HepG2 (cell line): ENCODE measurements around the gene LYSMD1. TPM values are rescaled to one million over a fixed set of nuclear protein-coding genes. Genes with fewer than 3 reads are reported as not detected.

Experiments
- FIP1L1 ChIP-seq: fragments of 200-400 bp; formaldehyde crosslinking; IDR thresholded peaks from 2 replicates; pipeline ENCODE4 v1.6.1; 2018; ENCODE audit warnings: low read depth, mild to moderate bottlenecking, low read length, moderate library complexity, borderline replicate concordance; ENCODE audit not compliant: insufficient read depth
- GABPA ChIP-seq, 2 experiments: IDR thresholded peaks; 2 replicates each; pipeline ENCODE4 v1.6.1; 2011 to 2016; ENCODE audit warnings: low read depth in 2 of 2, low read length in 1 of 2, missing biosample characterization in 1 of 2, missing genetic modification characterization in 1 of 2
- REXO4 ChIP-seq: sonication (generic); formaldehyde crosslinking; IDR thresholded peaks from 2 replicates; pipeline ENCODE4 v1.8.0; 2022; ENCODE audit warnings: missing genetic modification reagents, mild to moderate bottlenecking, borderline replicate concordance
- RFXANK ChIP-seq: IDR thresholded peaks from 2 replicates; pipeline ENCODE4 v1.6.1; 2016
- SALL1 ChIP-seq: sonication (generic); formaldehyde crosslinking; IDR thresholded peaks from 2 replicates; pipeline ENCODE4 v1.8.0; 2022; ENCODE audit warnings: mild to moderate bottlenecking, missing genetic modification reagents
- SAP130 ChIP-seq: IDR thresholded peaks from 2 replicates; pipeline ENCODE4 v1.6.1; 2016; ENCODE audit warnings: low read depth
- ZNF160 ChIP-seq: sonication (generic); formaldehyde crosslinking; IDR thresholded peaks from 2 replicates; pipeline ENCODE4 v1.8.0; 2022; ENCODE audit warnings: mild to moderate bottlenecking, inconsistent platforms, missing genetic modification reagents
- ZNF317 ChIP-seq: sonication (generic); formaldehyde crosslinking; IDR thresholded peaks from 2 replicates; pipeline ENCODE4 v1.5.0; 2020; ENCODE audit warnings: mild to moderate bottlenecking, missing genetic modification reagents
- ZNF33A ChIP-seq: sonication (generic); formaldehyde crosslinking; IDR thresholded peaks from 2 replicates; pipeline ENCODE4 v1.5.1; 2020; ENCODE audit warnings: missing genetic modification reagents, mild to moderate bottlenecking, moderate library complexity, borderline replicate concordance
- ZNF33B ChIP-seq: sonication (generic); formaldehyde crosslinking; IDR thresholded peaks from 2 replicates; pipeline ENCODE4 v1.5.1; 2020; ENCODE audit warnings: mild to moderate bottlenecking, missing genetic modification reagents
- ZSCAN29 ChIP-seq: sonication (generic); formaldehyde crosslinking; conservative IDR thresholded peaks from 2 replicates; pipeline ENCODE4 v1.4.0; 2020; ENCODE audit warnings: mild to moderate bottlenecking, missing genetic modification reagents
- polyA plus RNA-seq, 8 experiments: library from polyadenylated mRNA; depleted of rRNA in 3 of 8; stranded (reverse) in 7 of 8; unstranded in 1 of 8; fragments of >200 nt; fragmentation: Illumina TruSeq in 4 of 8; extraction: Trizol in 4 of 8; gene quantifications; 2 replicates each; pipeline versions ENCODE4 v1.2.1 to v1.2.3, GENCODE V29; 2011 to 2016; ENCODE audit warnings: low read depth in 4 of 8, missing spikeins in 1 of 8, mixed read lengths in 1 of 8; ENCODE audit not compliant: insufficient read depth in 1 of 8
- total RNA-seq, 5 experiments: library from RNA; depleted of rRNA; stranded (reverse); fragments of >200 nt; fragmentation: Illumina TruSeq; extraction: Trizol; gene quantifications; 2 replicates each; pipeline ENCODE4 v1.2.3, GENCODE V29; 2016; ENCODE audit warnings: low read depth in 1 of 5
- TF ChIP-seq, protein P1 (sequence below): sonication (generic); formaldehyde crosslinking; IDR thresholded peaks from 2 replicates; pipeline ENCODE4 v1.8.0; 2022; ENCODE audit warnings: low read depth, missing genetic modification reagents
- TF ChIP-seq, protein P2 (sequence below): sonication (generic); formaldehyde crosslinking; IDR thresholded peaks from 2 replicates; pipeline ENCODE4 v1.8.1; 2023; ENCODE audit warnings: mild to moderate bottlenecking, missing genetic modification reagents
- TF ChIP-seq, protein P3 (sequence below): sonication (generic); formaldehyde crosslinking; IDR thresholded peaks from 2 replicates; pipeline ENCODE4 v1.9.0; 2022; ENCODE audit warnings: missing genetic modification reagents, mild to moderate bottlenecking, borderline replicate concordance
- TF ChIP-seq, protein P4 (sequence below): sonication (generic); formaldehyde crosslinking; IDR thresholded peaks from 2 replicates; pipeline ENCODE4 v1.4.0; 2020; ENCODE audit warnings: missing genetic modification reagents
- TF ChIP-seq, protein P5 (sequence below): sonication (generic); formaldehyde crosslinking; IDR thresholded peaks from 2 replicates; pipeline ENCODE4 v1.5.0; 2020; ENCODE audit warnings: missing genetic modification reagents
- TF ChIP-seq, protein P6 (sequence below): IDR thresholded peaks from 2 replicates; pipeline ENCODE4 v1.6.1; 2016; ENCODE audit warnings: missing genetic modification reagents, missing compliant biosample characterization

LYSMD1 gene
- total and polyA plus RNA-seq, 2 of the 13 experiments (the other 11 are each of a cell fraction or from before 2014, with no cell fraction given), result 3.8 to 4.8 TPM

DNA sequence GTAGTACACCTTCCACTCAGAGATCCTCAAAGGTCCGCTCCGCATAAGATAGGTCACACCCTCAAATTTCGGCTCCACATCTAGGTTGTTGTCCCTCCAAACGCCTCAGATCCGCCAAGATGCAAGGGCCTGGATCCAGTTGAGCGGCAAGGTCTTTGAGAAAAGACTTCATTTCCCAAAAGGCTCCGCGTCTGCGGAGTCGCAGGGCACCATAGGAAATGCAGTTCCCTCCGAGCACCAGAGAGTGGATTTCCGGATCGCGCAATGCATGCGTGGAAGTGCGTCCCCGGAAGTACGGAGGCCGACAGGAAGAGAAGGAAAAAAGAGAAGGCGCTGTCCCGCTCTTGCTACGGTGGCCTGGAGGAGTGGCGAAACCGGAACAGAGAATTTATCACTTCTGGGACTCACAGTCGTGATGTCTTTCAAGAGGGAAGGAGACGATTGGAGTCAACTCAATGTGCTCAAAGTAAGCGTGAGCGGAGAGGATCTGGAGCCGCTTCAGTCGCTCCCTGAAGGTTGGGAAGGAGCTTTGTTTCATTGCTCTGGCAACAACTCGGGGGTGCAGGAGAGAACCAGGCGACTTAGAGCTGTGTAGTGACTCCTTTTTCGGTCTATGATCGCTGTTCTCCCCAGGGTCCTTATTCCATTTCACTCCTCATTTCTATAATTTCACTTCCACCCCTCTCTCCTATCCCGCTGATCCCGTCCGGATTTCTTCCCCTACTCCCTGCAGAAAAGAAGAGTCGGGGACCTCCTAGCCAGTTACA is at the start of gene LYSMD1, which contains the start of gene SCNM1 (continued):
- TF ChIP-seq, protein P1, sequence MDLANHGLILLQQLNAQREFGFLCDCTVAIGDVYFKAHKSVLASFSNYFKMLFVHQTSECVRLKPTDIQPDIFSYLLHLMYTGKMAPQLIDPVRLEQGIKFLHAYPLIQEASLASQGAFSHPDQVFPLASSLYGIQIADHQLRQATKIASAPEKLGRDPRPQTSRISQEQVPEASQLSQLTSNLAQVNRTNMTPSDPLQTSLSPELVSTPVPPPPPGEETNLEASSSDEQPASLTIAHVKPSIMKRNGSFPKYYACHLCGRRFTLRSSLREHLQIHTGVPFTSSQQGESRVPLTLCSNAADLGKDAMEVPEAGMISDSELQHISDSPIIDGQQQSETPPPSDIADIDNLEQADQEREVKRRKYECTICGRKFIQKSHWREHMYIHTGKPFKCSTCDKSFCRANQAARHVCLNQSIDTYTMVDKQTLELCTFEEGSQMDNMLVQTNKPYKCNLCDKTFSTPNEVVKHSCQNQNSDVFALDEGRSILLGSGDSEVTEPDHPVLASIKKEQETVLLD (CRISPR knock-in tag), result peak; percentile 75; the same call in 1 of the 2 replicates
- TF ChIP-seq FIP1L1 (0 out of 2 replicates have a peak, but pooled peaks have one; percentile 55), SAP130 (CRISPR knock-in tag) (peak; percentile 99), GABPA (IDR thresholded peaks at IDR 0.05; ENCODE audit: low read depth, low read length) (peak; percentile 96), GABPA (CRISPR knock-in tag; IDR thresholded peaks at IDR 0.05; ENCODE audit: low read depth) (peak; percentile 98), ZNF317 (CRISPR knock-in tag) (0 out of 2 replicates have a peak, but pooled peaks have one; percentile 71), ZSCAN29 (CRISPR knock-in tag) (peak; percentile 70; the same call in 1 of the 2 replicates), SALL1 (CRISPR knock-in tag) (peak; percentile 81), ZNF160 (CRISPR knock-in tag) (0 out of 2 replicates have a peak, but pooled peaks have one; percentile 33), ZNF33A (peak; percentile 72; the same call in 1 of the 2 replicates), RFXANK (CRISPR knock-in tag) (0 out of 2 replicates have a peak, but pooled peaks have one; percentile 23), REXO4 (no peak), ZNF33B (CRISPR knock-in tag) (no peak)
- TF ChIP-seq, protein P2, sequence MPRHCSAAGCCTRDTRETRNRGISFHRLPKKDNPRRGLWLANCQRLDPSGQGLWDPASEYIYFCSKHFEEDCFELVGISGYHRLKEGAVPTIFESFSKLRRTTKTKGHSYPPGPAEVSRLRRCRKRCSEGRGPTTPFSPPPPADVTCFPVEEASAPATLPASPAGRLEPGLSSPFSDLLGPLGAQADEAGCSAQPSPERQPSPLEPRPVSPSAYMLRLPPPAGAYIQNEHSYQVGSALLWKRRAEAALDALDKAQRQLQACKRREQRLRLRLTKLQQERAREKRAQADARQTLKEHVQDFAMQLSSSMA (CRISPR knock-in tag), result peak; percentile 99
- TF ChIP-seq, protein P3, sequence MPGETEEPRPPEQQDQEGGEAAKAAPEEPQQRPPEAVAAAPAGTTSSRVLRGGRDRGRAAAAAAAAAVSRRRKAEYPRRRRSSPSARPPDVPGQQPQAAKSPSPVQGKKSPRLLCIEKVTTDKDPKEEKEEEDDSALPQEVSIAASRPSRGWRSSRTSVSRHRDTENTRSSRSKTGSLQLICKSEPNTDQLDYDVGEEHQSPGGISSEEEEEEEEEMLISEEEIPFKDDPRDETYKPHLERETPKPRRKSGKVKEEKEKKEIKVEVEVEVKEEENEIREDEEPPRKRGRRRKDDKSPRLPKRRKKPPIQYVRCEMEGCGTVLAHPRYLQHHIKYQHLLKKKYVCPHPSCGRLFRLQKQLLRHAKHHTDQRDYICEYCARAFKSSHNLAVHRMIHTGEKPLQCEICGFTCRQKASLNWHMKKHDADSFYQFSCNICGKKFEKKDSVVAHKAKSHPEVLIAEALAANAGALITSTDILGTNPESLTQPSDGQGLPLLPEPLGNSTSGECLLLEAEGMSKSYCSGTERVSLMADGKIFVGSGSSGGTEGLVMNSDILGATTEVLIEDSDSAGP (CRISPR knock-in tag), result peak; percentile 84; the same call in 1 of the 2 replicates
- TF ChIP-seq, protein P4, sequence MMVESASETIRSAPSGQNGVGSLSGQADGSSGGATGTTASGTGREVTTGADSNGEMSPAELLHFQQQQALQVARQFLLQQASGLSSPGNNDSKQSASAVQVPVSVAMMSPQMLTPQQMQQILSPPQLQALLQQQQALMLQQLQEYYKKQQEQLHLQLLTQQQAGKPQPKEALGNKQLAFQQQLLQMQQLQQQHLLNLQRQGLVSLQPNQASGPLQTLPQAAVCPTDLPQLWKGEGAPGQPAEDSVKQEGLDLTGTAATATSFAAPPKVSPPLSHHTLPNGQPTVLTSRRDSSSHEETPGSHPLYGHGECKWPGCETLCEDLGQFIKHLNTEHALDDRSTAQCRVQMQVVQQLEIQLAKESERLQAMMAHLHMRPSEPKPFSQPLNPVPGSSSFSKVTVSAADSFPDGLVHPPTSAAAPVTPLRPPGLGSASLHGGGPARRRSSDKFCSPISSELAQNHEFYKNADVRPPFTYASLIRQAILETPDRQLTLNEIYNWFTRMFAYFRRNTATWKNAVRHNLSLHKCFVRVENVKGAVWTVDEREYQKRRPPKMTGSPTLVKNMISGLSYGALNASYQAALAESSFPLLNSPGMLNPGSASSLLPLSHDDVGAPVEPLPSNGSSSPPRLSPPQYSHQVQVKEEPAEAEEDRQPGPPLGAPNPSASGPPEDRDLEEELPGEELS (CRISPR knock-in tag), result peak; percentile 69
- TF ChIP-seq, protein P5, sequence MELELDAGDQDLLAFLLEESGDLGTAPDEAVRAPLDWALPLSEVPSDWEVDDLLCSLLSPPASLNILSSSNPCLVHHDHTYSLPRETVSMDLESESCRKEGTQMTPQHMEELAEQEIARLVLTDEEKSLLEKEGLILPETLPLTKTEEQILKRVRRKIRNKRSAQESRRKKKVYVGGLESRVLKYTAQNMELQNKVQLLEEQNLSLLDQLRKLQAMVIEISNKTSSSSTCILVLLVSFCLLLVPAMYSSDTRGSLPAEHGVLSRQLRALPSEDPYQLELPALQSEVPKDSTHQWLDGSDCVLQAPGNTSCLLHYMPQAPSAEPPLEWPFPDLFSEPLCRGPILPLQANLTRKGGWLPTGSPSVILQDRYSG (CRISPR knock-in tag), result 0 out of 2 replicates have a peak, but pooled peaks have one; percentile 31
- TF ChIP-seq, protein P6, sequence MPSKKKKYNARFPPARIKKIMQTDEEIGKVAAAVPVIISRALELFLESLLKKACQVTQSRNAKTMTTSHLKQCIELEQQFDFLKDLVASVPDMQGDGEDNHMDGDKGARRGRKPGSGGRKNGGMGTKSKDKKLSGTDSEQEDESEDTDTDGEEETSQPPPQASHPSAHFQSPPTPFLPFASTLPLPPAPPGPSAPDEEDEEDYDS (CRISPR knock-in tag), result peak; percentile 34
